NCI-H1105 treated with DMSO at 0.1 percent for 48 hours (cell line): Measurements from ENCODE around the gene MACROD2.
"Not testable (repeated sequence)": the region's sequence is repeated elsewhere in the genome, so short reads cannot be mapped to it uniquely, and the experiment has no call there.

ENCODE experiments used
- DNase-seq: peaks from one replicate; lab custom pipeline; 2025; lab: John Stamatoyannopoulos, UW

MACROD2 gene

DNA sequence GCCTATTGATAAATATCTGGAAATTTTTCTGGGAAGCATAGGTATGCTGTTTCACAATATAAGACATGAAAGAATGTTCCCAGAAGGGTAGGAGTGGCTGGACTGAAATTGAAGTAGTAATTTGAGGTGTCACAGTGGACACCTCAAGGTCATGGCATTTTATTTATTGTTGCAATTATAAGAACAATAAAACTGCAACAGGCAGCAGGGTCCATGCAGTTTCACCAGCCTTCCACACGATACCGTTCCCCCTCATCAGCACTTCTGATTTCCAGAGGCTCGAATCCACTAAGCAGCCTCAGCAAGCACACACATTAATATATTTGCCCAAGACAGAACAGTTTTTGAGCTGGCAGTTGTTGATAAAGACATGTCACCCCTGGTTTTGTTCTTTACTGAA lies 1540.5 kb downstream of the MACROD2 start:
- DNase-seq: no peak

- DNase-seq: not testable (repeated sequence)
These were observed 1541.9 kb downstream of the MACROD2 start for GRCh38 chr20:15537200-15537599.

GRCh38 chr20:15542655-15543054 lies 1547.3 kb downstream of the MACROD2 start:
- no peak for DNase-seq

- no peak for DNase-seq
These were observed 1549.4 kb downstream of the MACROD2 start for GRCh38 chr20:15544742-15545141.

DNA sequence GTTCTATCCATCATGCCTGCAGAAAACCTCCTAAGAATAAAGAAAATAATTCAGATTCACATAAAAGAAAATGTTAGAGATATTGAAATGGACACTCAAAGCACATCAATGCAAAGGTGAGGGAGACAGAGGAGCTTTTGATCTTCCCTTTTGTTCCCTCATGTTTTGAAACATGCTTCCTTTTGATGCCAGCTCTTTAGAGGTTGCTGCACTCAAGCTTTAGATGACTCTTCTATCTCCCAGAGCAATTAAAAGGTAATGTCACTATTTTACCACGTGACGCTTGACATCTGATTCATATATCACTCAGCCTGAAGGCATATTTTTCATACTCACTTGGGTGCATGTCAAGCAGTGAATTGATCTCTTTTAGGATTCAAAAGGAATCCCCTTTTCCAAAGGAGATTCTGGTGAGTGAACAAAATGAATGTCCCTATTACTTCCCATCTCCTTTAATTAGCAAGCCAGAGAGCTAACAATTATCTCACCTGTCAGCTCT lies 1551.3 kb downstream of the MACROD2 start:
- DNase-seq: no peak

DNA sequence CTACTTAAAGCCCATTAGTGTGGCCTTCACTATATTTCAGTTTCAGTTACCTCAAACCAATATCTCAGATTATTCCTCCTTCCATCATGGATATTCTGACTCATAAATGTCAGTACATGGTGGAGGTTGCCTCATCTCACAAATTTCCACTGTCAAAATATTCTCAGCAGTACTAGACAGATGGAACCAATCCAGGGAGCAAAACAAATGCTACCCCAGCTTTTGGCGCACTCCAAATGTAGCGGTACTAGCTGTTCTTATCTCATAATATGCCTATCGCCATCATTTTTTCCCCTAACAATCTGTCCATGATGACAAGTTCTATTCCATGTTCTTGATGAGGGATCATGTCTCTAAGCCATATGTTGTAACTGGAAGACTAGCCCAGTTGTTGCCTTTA lies 1551.8 kb downstream of the MACROD2 start:
- DNase-seq: no peak

DNA sequence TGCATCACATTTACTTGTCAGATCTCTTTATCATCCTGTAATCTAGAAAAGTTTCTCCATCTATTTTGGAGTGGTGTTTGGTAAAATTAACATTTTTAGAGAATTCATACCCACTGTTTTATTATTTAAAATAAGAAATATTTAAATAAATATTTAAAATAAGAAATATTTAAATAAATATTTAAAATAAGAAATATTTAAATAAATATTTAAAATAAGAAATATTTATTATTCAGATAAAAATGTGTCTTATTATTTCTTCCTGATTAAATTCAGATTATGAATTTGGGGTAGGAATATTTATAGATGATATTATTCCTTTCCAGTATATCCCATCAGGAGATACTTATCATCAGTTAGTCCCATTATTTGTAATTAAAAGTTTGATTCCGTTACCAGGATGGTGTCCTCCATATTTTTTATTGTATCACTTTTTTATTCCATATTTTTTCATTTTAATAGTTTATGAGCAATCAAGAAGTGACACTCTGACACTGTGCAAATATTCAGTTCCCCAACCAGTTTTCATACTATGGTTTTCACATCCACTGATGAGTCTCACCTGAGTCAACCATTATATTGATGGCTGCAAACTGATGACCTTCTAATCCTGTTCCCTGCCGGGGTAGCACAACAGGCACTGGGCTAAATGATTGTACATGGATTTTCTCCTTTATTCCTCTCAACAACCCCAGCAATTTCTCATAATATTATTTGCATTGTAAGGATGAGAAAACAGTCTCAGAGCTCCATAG lies 1555.0 kb downstream of the MACROD2 start:
- no peak for DNase-seq

- DNase-seq: no peak
These were observed 1560.6 kb downstream of the MACROD2 start for GRCh38 chr20:15555913-15556312.

DNA sequence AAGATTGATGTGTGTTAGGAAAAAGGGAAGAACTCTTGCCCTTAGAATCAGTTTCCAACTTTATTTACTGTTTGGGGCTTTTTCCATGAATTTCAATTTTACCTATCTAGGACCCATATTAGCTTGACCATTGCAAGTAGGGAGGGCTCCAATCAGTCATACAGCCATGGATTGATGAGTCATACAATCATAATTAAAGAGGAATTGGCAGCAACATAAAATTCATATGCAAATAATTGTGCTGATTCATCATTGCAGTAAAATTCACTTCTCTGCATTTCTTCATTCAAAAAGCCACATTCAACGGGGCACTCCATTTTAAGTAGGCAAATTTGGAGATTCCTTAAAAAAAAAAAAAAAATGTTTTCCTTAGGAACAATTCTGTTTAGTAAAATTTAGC lies 1561.6 kb downstream of the MACROD2 start:
- DNase-seq: no peak

DNA sequence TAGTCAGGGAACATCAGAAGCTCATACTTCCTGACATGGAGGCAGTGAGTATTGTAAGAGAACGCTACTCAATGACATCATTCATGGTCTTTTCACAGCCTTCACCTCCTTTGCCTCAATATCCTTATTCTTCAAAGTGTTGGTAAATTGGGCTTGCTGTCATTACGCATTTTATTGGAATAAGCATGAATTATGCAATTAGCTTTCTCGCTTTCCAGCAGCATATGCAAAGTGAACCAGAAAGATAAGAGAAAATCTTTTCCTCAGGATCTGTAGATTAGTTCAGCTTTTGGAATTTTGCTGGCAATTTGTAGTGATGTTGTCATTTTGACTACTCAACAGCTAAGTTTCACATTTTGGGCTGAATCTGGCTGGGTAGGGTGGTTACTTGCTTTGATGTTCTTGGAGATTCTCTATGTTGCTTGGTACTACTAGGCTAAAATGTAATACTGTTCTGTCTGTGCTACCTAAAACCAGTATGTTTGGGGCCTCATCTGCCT lies 1565.8 kb downstream of the MACROD2 start:
- DNase-seq: no peak

DNA sequence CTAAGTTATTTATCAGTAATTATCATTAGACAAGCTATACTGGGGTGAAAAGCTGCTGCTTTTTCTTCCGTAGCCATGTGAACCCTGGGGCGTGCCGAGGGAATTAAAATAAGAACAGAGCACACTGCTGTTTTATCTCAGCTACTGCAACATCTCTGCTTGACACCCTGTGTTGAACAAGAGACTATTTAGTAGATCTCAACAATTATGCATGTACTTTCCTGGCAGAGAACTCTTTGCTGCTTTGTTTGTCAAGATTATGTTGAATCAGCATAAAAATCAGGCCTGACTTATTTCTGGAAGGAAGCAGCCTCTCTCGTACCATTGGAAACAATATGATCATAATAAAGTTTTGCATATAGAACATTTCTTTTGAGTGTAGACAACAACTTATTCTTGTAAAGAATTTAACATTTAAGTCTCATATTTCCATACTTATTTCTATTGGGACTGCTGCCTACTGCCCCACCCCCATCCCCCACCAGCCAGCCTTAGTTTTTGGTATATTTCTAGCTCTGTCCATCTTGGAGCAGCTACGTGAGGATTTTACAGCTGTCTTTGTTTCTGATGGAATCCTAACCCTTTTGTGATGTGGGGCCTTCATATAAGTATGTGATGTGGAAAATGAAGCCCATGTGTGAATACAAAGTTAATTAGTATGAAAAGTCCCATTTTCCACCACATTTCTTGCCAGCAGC lies 1566.5 kb downstream of the MACROD2 start:
- DNase-seq: peak; percentile 8

GRCh38 chr20:15563836-15564235 lies 1568.5 kb downstream of the MACROD2 start:
- DNase-seq: no peak

GRCh38 chr20:15564981-15565380 lies 1569.7 kb downstream of the MACROD2 start:
- DNase-seq: no peak

- no peak for DNase-seq
These were observed 1570.5 kb downstream of the MACROD2 start for GRCh38 chr20:15565786-15566185.

DNA sequence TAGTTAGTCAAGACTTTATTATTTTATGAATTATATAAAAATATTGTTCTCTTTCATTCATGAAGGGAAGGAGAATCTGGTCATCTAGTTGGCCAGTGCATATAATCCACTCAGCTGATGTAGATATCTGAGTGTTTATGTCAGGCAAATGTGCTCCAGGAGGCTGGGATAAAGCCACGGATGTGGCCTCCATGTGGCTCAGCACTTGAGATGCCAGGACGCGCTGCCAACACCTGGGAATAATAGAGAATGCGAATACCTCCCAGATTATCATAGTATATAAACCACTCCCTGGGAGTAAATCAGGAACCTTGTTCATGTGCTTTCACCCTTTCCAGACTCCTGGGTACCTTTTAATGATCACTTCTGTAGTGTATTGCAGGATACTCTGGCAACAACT lies 1571.9 kb downstream of the MACROD2 start:
- no peak for DNase-seq

GRCh38 chr20:15570156-15570555 lies 1574.8 kb downstream of the MACROD2 start:
- DNase-seq: no peak

- DNase-seq: no peak
These were observed 1575.7 kb downstream of the MACROD2 start for GRCh38 chr20:15571056-15571455.

GRCh38 chr20:15575255-15575654 lies 1579.9 kb downstream of the MACROD2 start:
- no peak for DNase-seq

GRCh38 chr20:15576411-15576810 lies 1581.1 kb downstream of the MACROD2 start:
- no peak for DNase-seq

- DNase-seq: no peak
These were observed 1582.8 kb downstream of the MACROD2 start for GRCh38 chr20:15578113-15578512.

- DNase-seq: no peak
These were observed 1584.4 kb downstream of the MACROD2 start for GRCh38 chr20:15579688-15580087.

- DNase-seq: no peak
These were observed 1586.9 kb downstream of the MACROD2 start for GRCh38 chr20:15582146-15582760.

- DNase-seq: no peak
These were observed 1589.2 kb downstream of the MACROD2 start for GRCh38 chr20:15584507-15584906.
